Effector CD4-positive, alpha-beta T cell (primary cell): ENCODE measurements around the gene CATSPERZ.
A peak's percentile ranks its signal among the peaks of the same experiment; 100 is the strongest.
"Not testable (repeated sequence)": the region's sequence is repeated elsewhere in the genome, so short reads cannot be mapped to it uniquely, and the experiment has no call there.

ENCODE experiments used
- DNase-seq: peaks from one replicate; pipeline ENCODE4 v3.0.0-alpha.2; 2020

CATSPERZ gene

GRCh38 chr11:64304316-64305072 is 4.3 kb downstream of the CATSPERZ start:
- DNase-seq: peak; percentile 92

GRCh38 chr11:64305075-64305690 is 5.0 kb downstream of the CATSPERZ start, which contains the start of gene ESRRA:
TSS of gene ESRRA (plus strand) at chr11:64305524. CDS start at chr11:64307180, 1,656 bp downstream.
- DNase-seq: peak; percentile 99

GRCh38 chr11:64305691-64306562 is 5.8 kb downstream of the CATSPERZ start:
- peak; percentile 69 for DNase-seq

- DNase-seq: no peak
Observed at GRCh38 chr11:64306563-64306875, 6.4 kb downstream of the CATSPERZ start.

- no peak for DNase-seq
Observed at GRCh38 chr11:64306876-64307622, 6.9 kb downstream of the CATSPERZ start.

- not testable (repeated sequence) for DNase-seq
Observed at GRCh38 chr11:64307795-64308194, 7.6 kb downstream of the CATSPERZ start.

GRCh38 chr11:64312947-64313346 is 12.8 kb downstream of the CATSPERZ start:
- no peak for DNase-seq

GRCh38 chr11:64313491-64314145 is 13.5 kb downstream of the CATSPERZ start:
- DNase-seq: no peak

GRCh38 chr11:64314146-64314804 is 14.1 kb downstream of the CATSPERZ start:
- no peak for DNase-seq

- DNase-seq: no peak
Observed at GRCh38 chr11:64314805-64315561, 14.8 kb downstream of the CATSPERZ start.

GRCh38 chr11:64315667-64316526 is 15.7 kb downstream of the CATSPERZ start:
- DNase-seq: not testable (repeated sequence)

GRCh38 chr11:64316672-64317324 is 16.6 kb downstream of the CATSPERZ start:
- DNase-seq: peak; percentile 37

- peak; percentile 97 for DNase-seq
Observed at GRCh38 chr11:64317325-64317960, 17.3 kb downstream of the CATSPERZ start, which contains the start of gene TRMT112. TSS of gene TRMT112 (minus strand) at chr11:64317559. CDS start at chr11:64317526, 33 bp downstream.

GRCh38 chr11:64317961-64318765 is 18.0 kb downstream of the CATSPERZ start, which contains the start of gene PRDX5:
TSS of gene PRDX5 (plus strand) at chr11:64318121. CDS start at chr11:64318216, 95 bp downstream.
- DNase-seq: peak; percentile 90

GRCh38 chr11:64318766-64319761 is 18.9 kb downstream of the CATSPERZ start:
- no peak for DNase-seq

GRCh38 chr11:64320556-64320955 is 20.4 kb downstream of the CATSPERZ start:
- no peak for DNase-seq
